Hepatocyte (in vitro differentiated cells): ENCODE results near the gene SYAP1. TPM values are rescaled to one million over a fixed set of nuclear protein-coding genes. Genes with fewer than 3 reads are reported as not detected.
"Not testable (repeated sequence)": the region's sequence is repeated elsewhere in the genome, so short reads cannot be mapped to it uniquely, and the experiment has no call there.

Experiments used
- DNase-seq: peaks from one replicate; pipeline ENCODE4 v3.0.0-alpha.2; 2016; ENCODE audit warnings: low spot score
- H2AFZ ChIP-seq: fragments of 200-600 bp; sonication (generic); 2 replicates; pipeline ENCODE4 v1.6.0; 2016; ENCODE audit warnings: antibody characterized with exemption, mild to moderate bottlenecking
- H3K27ac ChIP-seq: fragments of 200-600 bp; sonication (generic); 2 replicates; pipeline ENCODE4 v1.5.1; 2016; ENCODE audit warnings: mild to moderate bottlenecking
- H3K27me3 ChIP-seq: fragments of 200-600 bp; sonication (generic); 2 replicates; pipeline ENCODE4 v1.6.1; 2016
- H3K36me3 ChIP-seq: fragments of 200-600 bp; sonication (generic); replicated peaks from 2 replicates; pipeline ENCODE4 v1.5.1; 2016; ENCODE audit warnings: low read depth; ENCODE audit not compliant: insufficient read depth
- H3K4me1 ChIP-seq: fragments of 200-600 bp; sonication (generic); 2 replicates; pipeline ENCODE4 v1.5.1; 2016; ENCODE audit warnings: mild to moderate bottlenecking, moderate library complexity; ENCODE audit not compliant: insufficient read depth
- H3K4me2 ChIP-seq: fragments of 200-600 bp; sonication (generic); 2 replicates; pipeline ENCODE4 v1.6.0; 2016
- H3K4me3 ChIP-seq: fragments of 200-600 bp; sonication (generic); 2 replicates; pipeline ENCODE4 v1.5.1; 2016; ENCODE audit warnings: mild to moderate bottlenecking
- H3K79me2 ChIP-seq: fragments of 200-600 bp; sonication (generic); 2 replicates; pipeline ENCODE4 v1.6.0; 2017; ENCODE audit warnings: mild to moderate bottlenecking
- H3K9me2 ChIP-seq: fragments of 200-600 bp; sonication (generic); replicated peaks from 2 replicates; pipeline ENCODE4 v1.6.0; 2017; ENCODE audit warnings: mild to moderate bottlenecking; ENCODE audit not compliant: insufficient read depth
- H3K9me3 ChIP-seq: fragments of 200-600 bp; sonication (generic); 2 replicates; pipeline ENCODE4 v1.5.1; 2016; ENCODE audit warnings: low read depth, mild to moderate bottlenecking
- H4K20me1 ChIP-seq: fragments of 200-600 bp; sonication (generic); 2 replicates; pipeline ENCODE4 v1.6.0; 2016; ENCODE audit warnings: mild to moderate bottlenecking; ENCODE audit not compliant: insufficient read depth, poor library complexity, severe bottlenecking
- EZH2 ChIP-seq: fragments of 200-600 bp; sonication (generic); IDR thresholded peaks from 2 replicates; pipeline ENCODE4 v1.6.1; 2016; ENCODE audit warnings: antibody characterized with exemption, mild to moderate bottlenecking, borderline replicate concordance
- EZH2phosphoT487 ChIP-seq: fragments of 200-600 bp; sonication (generic); IDR thresholded peaks from one replicate; pipeline ENCODE4 v1.6.1; 2018; ENCODE audit warnings: antibody characterized with exemption, mild to moderate bottlenecking, low read depth, moderate library complexity; ENCODE audit not compliant: unreplicated experiment, severe bottlenecking
- WGBS: methylation state at CpG from one replicate; pipeline ENCODE4 v1.1.6; 2016; ENCODE audit warnings: low lambda C conversion rate; ENCODE audit errors: missing lambda C conversion rate; 5-methylcytosine and 5-hydroxymethylcytosine counted together
- polyA plus RNA-seq: library from polyadenylated mRNA; unstranded; fragments of >200 nt; fragmentation: Nextera tagmentation; extraction: Ambion mirVana; gene quantifications from 2 replicates; pipeline ENCODE4 v1.2.1, GENCODE V29; 2016
- total RNA-seq: library from RNA; depleted of rRNA; stranded (reverse); fragments of >200 nt; gene quantifications from 2 replicates; pipeline ENCODE4 v1.2.3, GENCODE V29; 2014
- TF ChIP-seq, protein P1 (sequence below): fragments of 200-600 bp; sonication (generic); IDR thresholded peaks from 2 replicates; pipeline ENCODE4 v1.5.1; 2016; ENCODE audit warnings: antibody characterized with exemption, mild to moderate bottlenecking; ENCODE audit not compliant: poor library complexity

The SYAP1 gene
- total and polyA plus RNA-seq, 2 experiments from 2014 or later, result 52.1 to 57.8 TPM

DNA sequence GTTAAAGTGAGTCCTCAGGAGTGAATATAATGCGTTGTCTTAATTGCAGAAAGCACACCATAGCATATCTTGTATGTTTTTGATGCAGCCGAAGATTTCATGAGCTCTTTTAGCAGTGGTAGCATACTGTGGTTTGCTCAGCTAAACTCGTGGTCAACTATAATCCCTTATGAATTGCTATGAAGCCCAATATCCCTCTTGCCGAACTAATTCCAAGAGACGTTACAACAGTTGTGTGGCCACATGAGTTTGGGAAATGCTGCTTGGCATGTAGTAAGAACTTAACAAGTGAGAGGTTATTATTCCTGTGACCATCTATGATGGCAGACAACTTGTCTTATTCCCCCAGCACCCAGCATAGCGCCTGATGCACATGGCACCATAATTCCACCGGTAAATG is 30.7 kb downstream of the SYAP1 start:
- Histone ChIP-seq H3K27me3 (no peaks in the 10 kb centered on the region), H3K4me2 (no peak overlapping the region), H3K79me2 (no peaks in the 10 kb centered on the region), H4K20me1 (no peaks in the 10 kb centered on the region), H3K36me3 (peaks cover 4% of the 10 kb centered on the region), H3K9me3 (no peaks in the 10 kb centered on the region), H3K4me3 (no peak overlapping the region), H2AFZ (no peak overlapping the region), H3K4me1 (no peaks in the 10 kb centered on the region), H3K27ac (no peak overlapping the region), H3K9me2 (no peaks in the 10 kb centered on the region)
- 94% methylated on average over 7 of the region's 7 CpGs for WGBS
- TF ChIP-seq EZH2phosphoT487, result no peak
- TF ChIP-seq EZH2, result no peak
- TF ChIP-seq, protein P1, sequence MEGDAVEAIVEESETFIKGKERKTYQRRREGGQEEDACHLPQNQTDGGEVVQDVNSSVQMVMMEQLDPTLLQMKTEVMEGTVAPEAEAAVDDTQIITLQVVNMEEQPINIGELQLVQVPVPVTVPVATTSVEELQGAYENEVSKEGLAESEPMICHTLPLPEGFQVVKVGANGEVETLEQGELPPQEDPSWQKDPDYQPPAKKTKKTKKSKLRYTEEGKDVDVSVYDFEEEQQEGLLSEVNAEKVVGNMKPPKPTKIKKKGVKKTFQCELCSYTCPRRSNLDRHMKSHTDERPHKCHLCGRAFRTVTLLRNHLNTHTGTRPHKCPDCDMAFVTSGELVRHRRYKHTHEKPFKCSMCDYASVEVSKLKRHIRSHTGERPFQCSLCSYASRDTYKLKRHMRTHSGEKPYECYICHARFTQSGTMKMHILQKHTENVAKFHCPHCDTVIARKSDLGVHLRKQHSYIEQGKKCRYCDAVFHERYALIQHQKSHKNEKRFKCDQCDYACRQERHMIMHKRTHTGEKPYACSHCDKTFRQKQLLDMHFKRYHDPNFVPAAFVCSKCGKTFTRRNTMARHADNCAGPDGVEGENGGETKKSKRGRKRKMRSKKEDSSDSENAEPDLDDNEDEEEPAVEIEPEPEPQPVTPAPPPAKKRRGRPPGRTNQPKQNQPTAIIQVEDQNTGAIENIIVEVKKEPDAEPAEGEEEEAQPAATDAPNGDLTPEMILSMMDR, result no peak
- DNase-seq, result no peak

GRCh38 chrX:16754019-16754418 is 34.6 kb downstream of the SYAP1 start:
- no peaks in the 10 kb centered on the region for H3K4me1 ChIP-seq
- peaks cover 4% of the 10 kb centered on the region for H3K36me3 ChIP-seq
- H2AFZ ChIP-seq, result no peak overlapping the region
- no peak overlapping the region for H3K27ac ChIP-seq
- no peak overlapping the region for H3K4me2 ChIP-seq
- WGBS, result 86% methylated on average over 2 of the region's 2 CpGs
- no peaks in the 10 kb centered on the region for H3K9me3 ChIP-seq
- no peaks in the 10 kb centered on the region for H4K20me1 ChIP-seq
- no peaks in the 10 kb centered on the region for H3K9me2 ChIP-seq
- no peak for TF ChIP-seq EZH2
- H3K4me3 ChIP-seq, result no peak overlapping the region
- no peaks in the 10 kb centered on the region for H3K79me2 ChIP-seq
- DNase-seq, result no peak
- H3K27me3 ChIP-seq, result no peaks in the 10 kb centered on the region

DNA sequence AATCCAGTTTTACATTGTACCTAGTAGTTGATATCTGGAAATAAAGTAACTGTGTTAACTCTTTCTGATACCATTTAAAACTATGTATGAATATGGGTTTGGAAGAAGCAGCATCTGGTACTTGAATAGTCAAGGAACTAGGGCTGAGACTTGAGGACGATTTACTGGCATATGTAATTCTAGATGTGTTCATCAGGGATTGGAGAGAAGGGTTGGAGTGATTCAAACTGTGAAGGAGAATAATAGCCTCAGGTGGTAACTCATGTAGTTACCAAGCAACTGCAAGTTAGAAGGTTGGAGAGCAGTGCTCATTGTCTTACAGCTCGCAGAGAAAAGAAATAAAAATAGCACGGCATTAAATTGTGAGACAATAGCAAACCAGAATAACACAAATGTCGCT is 37.3 kb downstream of the SYAP1 start:
- TF ChIP-seq, protein P1, result no peak
- TF ChIP-seq EZH2phosphoT487 (no peak), EZH2 (no peak)
- WGBS, result 93% methylated on average over 4 of the region's 4 CpGs
- Histone ChIP-seq H3K9me2 (no peaks in the 10 kb centered on the region), H3K79me2 (no peaks in the 10 kb centered on the region), H3K36me3 (no peaks in the 10 kb centered on the region), H4K20me1 (no peaks in the 10 kb centered on the region), H2AFZ (no peak overlapping the region), H3K9me3 (no peaks in the 10 kb centered on the region), H3K4me2 (no peak overlapping the region), H3K4me1 (no peaks in the 10 kb centered on the region), H3K27ac (no peak overlapping the region), H3K27me3 (no peaks in the 10 kb centered on the region), H3K4me3 (no peak overlapping the region)
- DNase-seq, result no peak

- not testable (repeated sequence) for H3K4me1 ChIP-seq, H3K79me2 ChIP-seq, H3K4me3 ChIP-seq, H3K36me3 ChIP-seq, H3K27me3 ChIP-seq, DNase-seq, H4K20me1 ChIP-seq, H3K9me2 ChIP-seq, H3K9me3 ChIP-seq, H3K27ac ChIP-seq, H2AFZ ChIP-seq, H3K4me2 ChIP-seq
- WGBS, result 96% methylated on average over 4 of the region's 4 CpGs
Observed at GRCh38 chrX:16761500-16761899, 42.1 kb downstream of the SYAP1 start.

DNA sequence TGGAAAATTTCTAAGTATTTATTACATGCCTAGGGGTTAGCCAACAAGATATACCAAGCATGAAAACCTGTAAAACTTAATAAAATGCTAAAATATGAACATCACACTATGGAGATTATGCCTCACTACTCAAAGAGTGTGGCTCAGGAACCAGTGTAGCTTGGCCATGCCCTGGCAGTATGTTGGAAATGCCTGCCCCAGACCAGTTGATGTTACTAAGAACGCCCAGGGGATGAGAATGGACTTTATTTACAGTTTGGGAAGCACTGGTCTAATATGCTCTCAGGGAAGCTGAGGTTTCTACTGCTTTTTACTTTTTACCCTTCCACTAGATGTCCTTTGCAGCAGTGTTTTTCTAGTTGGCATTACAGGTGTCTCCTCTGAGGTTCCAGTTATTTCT is 43.2 kb downstream of the SYAP1 start:
- Histone ChIP-seq H3K4me1 (no peaks in the 10 kb centered on the region), H3K9me2 (no peaks in the 10 kb centered on the region), H2AFZ (no peak overlapping the region), H3K9me3 (no peaks in the 10 kb centered on the region), H3K27ac (no peak overlapping the region), H3K27me3 (no peaks in the 10 kb centered on the region), H3K79me2 (no peaks in the 10 kb centered on the region), H4K20me1 (no peaks in the 10 kb centered on the region), H3K4me3 (no peak overlapping the region), H3K36me3 (no peaks in the 10 kb centered on the region), H3K4me2 (no peak overlapping the region)
- no peak for DNase-seq
- WGBS, result 100% methylated on average over 1 of the region's 1 CpG
- TF ChIP-seq EZH2phosphoT487 (no peak), EZH2 (no peak)
- TF ChIP-seq, protein P1, result no peak
